Activated CD8-positive, alpha-beta memory T cell treated with anti-CD3 and anti-CD28 coated beads, Interleukin-2, amount 10 ng/mL, durations not matched to agents 7 days and 5 days (primary cell): ENCODE data around the gene POLR2E. TPM values are rescaled to one million over a fixed set of nuclear protein-coding genes. Genes with fewer than 3 reads are reported as not detected.

Experiments
- ATAC-seq: fragments of 150-1000 bp; cut with Tn5 transposase; one replicate; pipeline ENCODE4 v1.10.0; 2021; ENCODE audit warnings: moderate library complexity
- CTCF ChIA-PET: fragments of 350-600 bp; sonication (Branson Sonifier 250); formaldehyde crosslinking; loops from one replicate; lab custom pipeline; 2021; ENCODE audit warnings: antibody characterized with exemption; lab: Charles Lee
- DNase-seq: peaks from one replicate; pipeline ENCODE4 v3.0.0-alpha.2; 2020
- H3K27ac Mint-ChIP-seq: one replicate; pipeline ENCODE4 v1.8.0; 2021; ENCODE audit warnings: mild to moderate bottlenecking, mixed read lengths
- H3K27me3 Mint-ChIP-seq: one replicate; pipeline ENCODE4 v1.8.0; 2021; ENCODE audit warnings: mixed read lengths
- H3K36me3 Mint-ChIP-seq: one replicate; pipeline ENCODE4 v1.8.0; 2021; ENCODE audit warnings: mild to moderate bottlenecking, mixed read lengths
- H3K4me1 Mint-ChIP-seq: one replicate; pipeline ENCODE4 v1.8.0; 2021; ENCODE audit warnings: mixed read lengths
- H3K4me3 Mint-ChIP-seq: one replicate; pipeline ENCODE4 v1.8.0; 2021; ENCODE audit warnings: mild to moderate bottlenecking, moderate library complexity, mixed read lengths
- H3K9me3 Mint-ChIP-seq: one replicate; pipeline ENCODE4 v1.8.0; 2022; ENCODE audit warnings: low read depth, mixed read lengths
- total RNA-seq, 2 experiments: library from RNA; stranded (reverse); gene quantifications; one replicate each; pipeline ENCODE4 v1.2.3, GENCODE V29; 2021

The POLR2E gene
- total RNA-seq, 2 experiments from 2014 or later = 173 to 206 TPM

- no peaks in the 10 kb centered on the region for H3K9me3 Mint-ChIP-seq
- peaks cover 49% of the 10 kb centered on the region for H3K36me3 Mint-ChIP-seq
- no peaks in the 10 kb centered on the region for H3K27me3 Mint-ChIP-seq
- ATAC-seq (no peak), DNase-seq (no peak)
- peaks cover 52% of the 10 kb centered on the region for H3K4me1 Mint-ChIP-seq
- no peak overlapping the region for H3K4me3 Mint-ChIP-seq
- CTCF ChIA-PET = interaction anchor here (1.2 to 1.5 kb wide), 2 partner anchors 34 to 44 kb away, joined by 3 read pairs; no protein-coding TSS in a partner anchor
- H3K27ac Mint-ChIP-seq = peak overlapping the region; percentile 32
These were observed 22.7 kb downstream of the POLR2E start for GRCh38 chr19:1072371-1073015.

- Mint-ChIP-seq H3K27ac (peak overlapping the region; percentile 32), H3K27me3 (no peaks in the 10 kb centered on the region), H3K36me3 (peaks cover 43% of the 10 kb centered on the region), H3K4me3 (no peak overlapping the region), H3K4me1 (peaks cover 46% of the 10 kb centered on the region), H3K9me3 (no peaks in the 10 kb centered on the region)
- CTCF ChIA-PET = no interaction called here
- DNase-seq = no peak
- ATAC-seq = no peak
These were observed 24.0 kb downstream of the POLR2E start for GRCh38 chr19:1070931-1071791.

- Mint-ChIP-seq H3K4me1 (peaks cover 40% of the 10 kb centered on the region), H3K36me3 (peaks cover 37% of the 10 kb centered on the region), H3K27ac (no peak overlapping the region), H3K9me3 (no peaks in the 10 kb centered on the region), H3K27me3 (no peaks in the 10 kb centered on the region), H3K4me3 (no peak overlapping the region)
- DNase-seq (no peak), ATAC-seq (no peak)
- CTCF ChIA-PET = no interaction called here
These were observed 24.6 kb downstream of the POLR2E start for GRCh38 chr19:1070576-1070930.

- DNase-seq (peak; percentile 82), ATAC-seq (peak; percentile 17)
- Mint-ChIP-seq H3K27ac (peak overlapping the region; percentile 83), H3K4me3 (peak overlapping the region; percentile 84), H3K9me3 (no peaks in the 10 kb centered on the region), H3K27me3 (no peaks in the 10 kb centered on the region), H3K4me1 (peaks cover 47% of the 10 kb centered on the region), H3K36me3 (peaks cover 34% of the 10 kb centered on the region)
- CTCF ChIA-PET = interaction anchor here (4.8 to 4.9 kb wide), 3 partner anchors 10 to 41 kb away, joined by 43 to 108 read pairs (median 64); partner anchors contain the start of gene CNN2
These were observed 26.0 kb downstream of the POLR2E start for GRCh38 chr19:1069009-1069779.

GRCh38 chr19:1068009-1069001, 26.9 kb downstream of the POLR2E start:
- H3K27ac Mint-ChIP-seq = peak overlapping the region; percentile 83
- peak overlapping the region; percentile 84 for H3K4me3 Mint-ChIP-seq
- CTCF ChIA-PET = interaction anchor here (1.4 to 4.9 kb wide), 6 partner anchors 10 to 40 kb away, joined by 6 to 108 read pairs (median 50); partner anchors contain the start of genes ABCA7, CNN2 and POLR2E
- peaks cover 30% of the 10 kb centered on the region for H3K36me3 Mint-ChIP-seq
- DNase-seq = peak; percentile 89
- no peaks in the 10 kb centered on the region for H3K9me3 Mint-ChIP-seq
- ATAC-seq = peak; percentile 7
- H3K27me3 Mint-ChIP-seq = no peaks in the 10 kb centered on the region
- peaks cover 44% of the 10 kb centered on the region for H3K4me1 Mint-ChIP-seq

GRCh38 chr19:1067341-1067957, 27.7 kb downstream of the POLR2E start:
- peak; percentile 63 for DNase-seq
- no peaks in the 10 kb centered on the region for H3K9me3 Mint-ChIP-seq

GRCh38 chr19:1066748-1067340, 28.3 kb downstream of the POLR2E start, which contains the start of gene ARHGAP45:
ARHGAP45 (plus strand) TSS chr19:1067167; CDS start chr19:1067406, 239 bp downstream.
- Mint-ChIP-seq H3K27ac (peak within 1 kb of the TSS; percentile 83), H3K4me1 (peaks cover 31% of the 10 kb centered on the region), H3K36me3 (peaks cover 21% of the 10 kb centered on the region), H3K27me3 (no peaks in the 10 kb centered on the region), H3K4me3 (peak within 1 kb of the TSS; percentile 84), H3K9me3 (no peaks in the 10 kb centered on the region)
- DNase-seq (peak; percentile 90), ATAC-seq (peak; percentile 59)
- CTCF ChIA-PET = interaction anchor here (0.8 to 4.9 kb wide), 12 partner anchors 11 to 200 kb away, joined by 3 to 108 read pairs (median 6); partner anchors contain the start of genes ABCA7, CNN2 and POLR2E

More at GRCh38 chr19:1067341-1067957, 27.7 kb downstream of the POLR2E start:
- Mint-ChIP-seq H3K36me3 (peaks cover 24% of the 10 kb centered on the region), H3K4me1 (peaks cover 35% of the 10 kb centered on the region), H3K4me3 (peak overlapping the region; percentile 84), H3K27ac (peak overlapping the region; percentile 83), H3K27me3 (no peaks in the 10 kb centered on the region)
- peak; percentile 32 for ATAC-seq
- CTCF ChIA-PET = interaction anchor here (0.8 to 4.9 kb wide), 11 partner anchors 11 to 199 kb away, joined by 3 to 108 read pairs (median 6); partner anchors contain the start of genes ABCA7, CNN2 and POLR2E

- peak overlapping the region; percentile 72 for H3K27ac Mint-ChIP-seq
- H3K4me1 Mint-ChIP-seq = peaks cover 28% of the 10 kb centered on the region
- H3K4me3 Mint-ChIP-seq = peak overlapping the region; percentile 84
- DNase-seq = no peak
- ATAC-seq = no peak
- no peaks in the 10 kb centered on the region for H3K27me3 Mint-ChIP-seq
- peaks cover 18% of the 10 kb centered on the region for H3K36me3 Mint-ChIP-seq
- no peaks in the 10 kb centered on the region for H3K9me3 Mint-ChIP-seq
- CTCF ChIA-PET = interaction anchor here (0.6 to 4.9 kb wide), 10 partner anchors 10 to 872 kb away, joined by 3 to 108 read pairs (median 18); partner anchors contain the start of genes ABCA7 and CNN2
These were observed 28.9 kb downstream of the POLR2E start for GRCh38 chr19:1066251-1066747.

GRCh38 chr19:1065606-1066109, 29.5 kb downstream of the POLR2E start:
- Mint-ChIP-seq H3K4me1 (peaks cover 28% of the 10 kb centered on the region), H3K27ac (no peak overlapping the region), H3K4me3 (no peak overlapping the region), H3K9me3 (no peaks in the 10 kb centered on the region), H3K27me3 (no peaks in the 10 kb centered on the region), H3K36me3 (peaks cover 18% of the 10 kb centered on the region)
- CTCF ChIA-PET = interaction anchor here (0.6 to 4.9 kb wide), 13 partner anchors 10 to 873 kb away, joined by 3 to 108 read pairs (median 6); partner anchors contain the start of genes ABCA7, CNN2, POLR2E and RNU6-2
- ATAC-seq (no peak), DNase-seq (no peak)

GRCh38 chr19:1064661-1065605, 30.2 kb downstream of the POLR2E start:
- no peaks in the 10 kb centered on the region for H3K27me3 Mint-ChIP-seq
- CTCF ChIA-PET = interaction anchor here (0.7 to 4.9 kb wide), 21 partner anchors 9 to 204 kb away, joined by 3 to 108 read pairs (median 4); partner anchors contain the start of genes ABCA7, CIRBP, CNN2 and POLR2E
- peak; percentile 78 for DNase-seq
- peak overlapping the region; percentile 57 for H3K27ac Mint-ChIP-seq
- H3K4me3 Mint-ChIP-seq = no peak overlapping the region
- peaks cover 26% of the 10 kb centered on the region for H3K4me1 Mint-ChIP-seq
- H3K36me3 Mint-ChIP-seq = peaks cover 16% of the 10 kb centered on the region
- peak; percentile 40 for ATAC-seq
- H3K9me3 Mint-ChIP-seq = no peaks in the 10 kb centered on the region
